22Rv1 (cell line): Measurements from ENCODE around the gene SLIT3.

Experiments
- H3K27ac ChIP-seq: fragments of 450-650 bp; 2 replicates; pipeline ENCODE4 v1.5.1; 2017
- ZFX ChIP-seq: fragments of 450-650 bp; IDR thresholded peaks from 2 replicates; pipeline ENCODE4 v1.6.1; 2017; ENCODE audit warnings: antibody characterized with exemption, borderline replicate concordance
- TF ChIP-seq, protein P1 (sequence below): fragments of 450-650 bp; IDR thresholded peaks from 2 replicates; pipeline ENCODE4 v1.5.1; 2017; ENCODE audit warnings: mild to moderate bottlenecking

The SLIT3 gene

DNA sequence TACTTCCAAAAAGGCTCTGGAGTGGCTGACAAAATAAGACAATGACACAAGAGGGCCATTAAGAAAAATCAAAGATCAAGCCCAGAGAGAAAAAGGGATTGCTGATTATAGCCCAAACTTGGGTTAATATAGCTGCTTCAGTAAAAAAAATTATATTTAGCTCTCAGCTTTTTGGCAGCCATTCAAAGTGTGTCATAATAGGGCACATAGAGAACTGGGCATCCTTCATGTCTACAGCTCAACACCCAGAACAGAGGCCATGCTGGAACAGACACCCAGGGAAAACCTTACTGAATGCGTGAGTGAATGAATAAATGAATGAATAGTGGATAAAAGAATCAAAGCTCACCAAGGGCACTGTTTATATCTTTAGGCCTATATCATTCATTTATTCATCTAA is 110.1 kb downstream of the SLIT3 start:
- no peak overlapping the region for H3K27ac ChIP-seq
- TF ChIP-seq ZFX: no peak
- TF ChIP-seq, protein P1, sequence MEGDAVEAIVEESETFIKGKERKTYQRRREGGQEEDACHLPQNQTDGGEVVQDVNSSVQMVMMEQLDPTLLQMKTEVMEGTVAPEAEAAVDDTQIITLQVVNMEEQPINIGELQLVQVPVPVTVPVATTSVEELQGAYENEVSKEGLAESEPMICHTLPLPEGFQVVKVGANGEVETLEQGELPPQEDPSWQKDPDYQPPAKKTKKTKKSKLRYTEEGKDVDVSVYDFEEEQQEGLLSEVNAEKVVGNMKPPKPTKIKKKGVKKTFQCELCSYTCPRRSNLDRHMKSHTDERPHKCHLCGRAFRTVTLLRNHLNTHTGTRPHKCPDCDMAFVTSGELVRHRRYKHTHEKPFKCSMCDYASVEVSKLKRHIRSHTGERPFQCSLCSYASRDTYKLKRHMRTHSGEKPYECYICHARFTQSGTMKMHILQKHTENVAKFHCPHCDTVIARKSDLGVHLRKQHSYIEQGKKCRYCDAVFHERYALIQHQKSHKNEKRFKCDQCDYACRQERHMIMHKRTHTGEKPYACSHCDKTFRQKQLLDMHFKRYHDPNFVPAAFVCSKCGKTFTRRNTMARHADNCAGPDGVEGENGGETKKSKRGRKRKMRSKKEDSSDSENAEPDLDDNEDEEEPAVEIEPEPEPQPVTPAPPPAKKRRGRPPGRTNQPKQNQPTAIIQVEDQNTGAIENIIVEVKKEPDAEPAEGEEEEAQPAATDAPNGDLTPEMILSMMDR: no peak

DNA sequence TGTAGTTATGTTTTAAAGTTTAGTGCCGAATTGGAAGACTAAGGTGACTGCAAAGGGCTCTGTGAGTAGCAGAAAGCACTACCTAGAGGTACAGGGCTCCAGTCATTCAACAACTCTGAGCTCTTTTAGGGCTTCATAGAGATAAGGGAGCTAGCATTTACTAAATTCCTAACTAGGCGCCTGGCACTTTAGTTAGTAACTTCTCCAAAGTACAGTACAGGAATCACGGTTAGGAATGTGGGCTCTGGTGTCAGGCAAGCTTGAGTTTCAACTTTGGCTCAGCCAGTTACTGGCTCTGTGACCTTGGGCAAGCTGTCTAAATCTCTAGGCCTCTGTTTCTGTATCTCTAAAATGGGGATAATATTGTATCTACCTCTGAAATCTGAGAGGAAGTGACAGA is 115.3 kb downstream of the SLIT3 start:
- H3K27ac ChIP-seq: no peak overlapping the region
- TF ChIP-seq, protein P1: no peak
- no peak for TF ChIP-seq ZFX

DNA sequence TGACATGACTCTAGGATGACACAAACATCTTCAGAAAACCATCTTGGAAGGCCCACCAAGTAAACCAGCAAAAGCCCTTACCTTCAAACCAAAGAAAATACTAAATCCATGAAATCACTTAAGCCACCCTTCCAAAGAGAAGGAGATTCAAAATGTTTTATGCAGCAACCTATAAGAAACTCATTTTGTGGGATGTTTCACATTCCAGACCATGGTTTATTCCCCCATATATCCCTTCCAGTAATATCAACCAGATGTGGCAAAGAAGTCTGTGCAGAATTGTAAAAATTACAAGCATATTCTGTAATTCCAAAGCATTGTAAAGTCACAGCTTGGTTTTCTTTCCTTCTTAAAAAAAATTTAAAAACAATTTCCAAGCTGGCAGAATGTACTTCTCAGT is 117.4 kb downstream of the SLIT3 start:
- no peak overlapping the region for H3K27ac ChIP-seq
- TF ChIP-seq, protein P1: no peak
- no peak for TF ChIP-seq ZFX

DNA sequence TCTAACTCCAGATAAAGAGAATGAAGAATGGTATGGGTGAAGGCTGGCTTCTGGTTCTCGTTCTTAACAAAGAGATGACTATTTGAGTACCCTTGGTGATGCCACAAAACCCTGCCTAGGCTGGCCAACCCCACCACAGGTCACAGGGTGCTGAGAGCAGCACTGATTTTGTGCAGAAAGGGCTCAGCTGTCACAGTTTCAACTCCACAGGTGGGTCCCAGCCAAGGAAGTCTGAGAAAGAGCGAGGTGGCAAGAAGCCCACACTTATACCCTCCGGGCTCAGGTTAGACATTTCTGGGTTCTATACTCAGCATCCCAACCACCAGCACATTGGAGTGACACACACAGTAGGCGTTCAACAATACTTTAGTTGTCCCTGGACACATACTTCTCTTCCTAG is 118.1 kb downstream of the SLIT3 start:
- TF ChIP-seq, protein P1: no peak
- no peak for TF ChIP-seq ZFX
- H3K27ac ChIP-seq: no peak overlapping the region

DNA sequence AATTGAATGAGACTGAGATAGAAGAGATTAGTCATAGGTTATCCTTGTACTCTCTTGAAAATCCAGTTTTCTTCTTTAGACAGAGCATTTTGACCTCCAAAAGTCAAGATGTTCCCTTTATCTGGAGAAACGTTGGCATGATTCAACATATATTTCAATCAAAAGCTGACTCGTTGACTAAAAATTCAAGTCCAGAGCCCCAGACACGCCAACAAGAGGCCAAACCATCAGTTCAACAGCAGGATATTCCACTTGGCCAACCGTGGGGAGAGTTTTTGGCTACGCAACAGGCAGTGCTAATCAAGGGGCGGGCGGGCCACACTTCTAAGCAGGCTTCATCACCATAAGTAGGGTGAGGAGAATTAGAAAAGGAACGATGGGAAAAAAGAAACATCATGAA is 119.1 kb downstream of the SLIT3 start:
- no peak overlapping the region for H3K27ac ChIP-seq
- no peak for TF ChIP-seq ZFX
- TF ChIP-seq, protein P1: no peak

DNA sequence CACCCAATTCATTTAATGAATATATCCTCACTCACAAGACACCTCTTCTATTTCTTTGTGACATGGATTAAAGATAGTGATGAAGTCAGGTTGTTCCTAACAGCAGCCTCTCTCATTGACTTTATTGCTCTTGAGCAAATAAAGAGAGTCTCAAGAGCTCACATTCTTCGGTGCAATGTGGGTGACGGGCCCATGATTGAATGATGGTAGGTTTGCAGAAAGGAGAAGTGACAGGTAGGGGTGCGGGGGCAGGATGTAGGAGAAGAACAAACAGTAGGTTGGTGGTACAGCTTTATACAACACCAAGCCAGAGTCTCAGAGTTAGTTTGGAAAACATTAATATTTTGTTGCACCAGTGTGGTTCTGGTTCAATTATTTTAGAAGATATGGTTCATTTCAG is 122.2 kb downstream of the SLIT3 start:
- no peak for TF ChIP-seq ZFX
- TF ChIP-seq, protein P1: no peak
- H3K27ac ChIP-seq: no peak overlapping the region

DNA sequence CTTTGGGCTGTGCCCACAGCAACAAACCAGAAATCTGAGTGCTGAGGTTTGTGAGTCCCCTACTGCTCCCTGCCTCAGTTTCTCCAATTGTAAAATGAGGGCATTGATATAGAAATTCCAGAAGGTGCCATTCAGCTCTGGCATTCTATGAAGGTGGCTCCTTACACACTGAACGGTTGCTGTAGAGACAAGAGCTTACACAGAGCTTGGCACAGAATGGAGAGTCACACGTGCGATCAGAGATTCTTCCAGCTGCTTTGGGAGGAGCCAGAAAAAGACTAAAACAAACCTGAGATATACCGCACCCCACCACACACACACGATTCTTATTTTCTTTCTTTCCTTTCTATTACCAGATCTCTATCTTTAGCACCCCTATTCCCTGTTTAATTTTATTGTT is 122.7 kb downstream of the SLIT3 start:
- TF ChIP-seq, protein P1: no peak
- TF ChIP-seq ZFX: no peak

More for the DNA sequence above, 122.7 kb downstream of the SLIT3 start:
- H3K27ac ChIP-seq: no peak overlapping the region
